ENCODE data around the gene AKAP3. TPM values are rescaled to one million over a fixed set of nuclear protein-coding genes. Genes with fewer than 3 reads are reported as not detected.

The AKAP3 gene
- total and polyA plus RNA-seq, 10 of the 15 experiments (the other 5 are each of a cell fraction or from before 2014, with no cell fraction given) = 0.40 to 2.4 (median 1.3) TPM

DNA sequence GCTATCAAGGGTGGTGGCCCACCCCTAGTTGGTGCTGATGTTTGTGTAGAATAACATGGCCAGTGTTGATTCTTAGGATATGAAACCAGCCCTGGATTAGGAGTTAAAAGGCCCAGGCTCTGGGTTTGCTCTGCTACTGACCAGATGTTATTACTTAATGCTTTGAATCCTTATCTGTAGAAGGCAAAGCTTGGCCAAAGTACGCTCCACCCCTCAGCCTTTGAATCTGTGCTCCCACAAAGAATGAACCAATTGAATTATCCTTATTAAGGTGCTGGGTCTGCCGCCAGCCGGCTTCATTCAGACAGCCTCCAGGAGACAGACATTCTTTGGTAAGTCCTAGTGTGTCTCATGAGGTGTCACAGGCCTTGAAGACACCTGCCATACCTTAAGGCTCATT lies 41.8 kb downstream of the AKAP3 start:
- 97% methylated on average over 3 of the region's 3 CpGs for WGBS (ENCODE audit: insufficient coverage, insufficient replicate concordance, low lambda C conversion rate, missing lambda C conversion rate)
- intact Hi-C loops (cut with micrococcal nuclease; ENCODE audit: unreplicated experiment) = loop anchor here (10.0 kb wide), 1 partner anchor 148 kb away; no protein-coding TSS in a partner anchor
- TF ChIP-seq, protein P1, sequence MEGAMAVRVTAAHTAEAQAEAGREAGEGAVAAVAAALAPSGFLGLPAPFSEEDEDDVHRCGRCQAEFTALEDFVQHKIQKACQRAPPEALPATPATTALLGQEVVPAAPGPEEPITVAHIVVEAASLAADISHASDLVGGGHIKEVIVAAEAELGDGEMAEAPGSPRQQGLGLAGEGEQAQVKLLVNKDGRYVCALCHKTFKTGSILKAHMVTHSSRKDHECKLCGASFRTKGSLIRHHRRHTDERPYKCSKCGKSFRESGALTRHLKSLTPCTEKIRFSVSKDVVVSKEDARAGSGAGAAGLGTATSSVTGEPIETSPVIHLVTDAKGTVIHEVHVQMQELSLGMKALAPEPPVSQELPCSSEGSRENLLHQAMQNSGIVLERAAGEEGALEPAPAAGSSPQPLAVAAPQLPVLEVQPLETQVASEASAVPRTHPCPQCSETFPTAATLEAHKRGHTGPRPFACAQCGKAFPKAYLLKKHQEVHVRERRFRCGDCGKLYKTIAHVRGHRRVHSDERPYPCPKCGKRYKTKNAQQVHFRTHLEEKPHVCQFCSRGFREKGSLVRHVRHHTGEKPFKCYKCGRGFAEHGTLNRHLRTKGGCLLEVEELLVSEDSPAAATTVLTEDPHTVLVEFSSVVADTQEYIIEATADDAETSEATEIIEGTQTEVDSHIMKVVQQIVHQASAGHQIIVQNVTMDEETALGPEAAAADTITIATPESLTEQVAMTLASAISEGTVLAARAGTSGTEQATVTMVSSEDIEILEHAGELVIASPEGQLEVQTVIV (IDR thresholded peaks at IDR 0.05; ENCODE audit: borderline replicate concordance, partially characterized antibody) = no peak
- no peak for TF ChIP-seq HDAC6 (IDR thresholded peaks at IDR 0.05; ENCODE audit: unreplicated experiment)
- no peak for TF ChIP-seq ZZZ3 (IDR thresholded peaks at IDR 0.05; ENCODE audit: control insufficient read depth, insufficient read length, low read depth)
- no peak for TF ChIP-seq DPF2 (IDR thresholded peaks at IDR 0.05)
- TF ChIP-seq NR2C2 (IDR thresholded peaks at IDR 0.05; ENCODE audit: borderline replicate concordance, control insufficient read depth, insufficient read length, low read depth) = no peak
- TF ChIP-seq ATF7 (IDR thresholded peaks at IDR 0.05; ENCODE audit: low read depth) = no peak
- TF ChIP-seq, protein P2, sequence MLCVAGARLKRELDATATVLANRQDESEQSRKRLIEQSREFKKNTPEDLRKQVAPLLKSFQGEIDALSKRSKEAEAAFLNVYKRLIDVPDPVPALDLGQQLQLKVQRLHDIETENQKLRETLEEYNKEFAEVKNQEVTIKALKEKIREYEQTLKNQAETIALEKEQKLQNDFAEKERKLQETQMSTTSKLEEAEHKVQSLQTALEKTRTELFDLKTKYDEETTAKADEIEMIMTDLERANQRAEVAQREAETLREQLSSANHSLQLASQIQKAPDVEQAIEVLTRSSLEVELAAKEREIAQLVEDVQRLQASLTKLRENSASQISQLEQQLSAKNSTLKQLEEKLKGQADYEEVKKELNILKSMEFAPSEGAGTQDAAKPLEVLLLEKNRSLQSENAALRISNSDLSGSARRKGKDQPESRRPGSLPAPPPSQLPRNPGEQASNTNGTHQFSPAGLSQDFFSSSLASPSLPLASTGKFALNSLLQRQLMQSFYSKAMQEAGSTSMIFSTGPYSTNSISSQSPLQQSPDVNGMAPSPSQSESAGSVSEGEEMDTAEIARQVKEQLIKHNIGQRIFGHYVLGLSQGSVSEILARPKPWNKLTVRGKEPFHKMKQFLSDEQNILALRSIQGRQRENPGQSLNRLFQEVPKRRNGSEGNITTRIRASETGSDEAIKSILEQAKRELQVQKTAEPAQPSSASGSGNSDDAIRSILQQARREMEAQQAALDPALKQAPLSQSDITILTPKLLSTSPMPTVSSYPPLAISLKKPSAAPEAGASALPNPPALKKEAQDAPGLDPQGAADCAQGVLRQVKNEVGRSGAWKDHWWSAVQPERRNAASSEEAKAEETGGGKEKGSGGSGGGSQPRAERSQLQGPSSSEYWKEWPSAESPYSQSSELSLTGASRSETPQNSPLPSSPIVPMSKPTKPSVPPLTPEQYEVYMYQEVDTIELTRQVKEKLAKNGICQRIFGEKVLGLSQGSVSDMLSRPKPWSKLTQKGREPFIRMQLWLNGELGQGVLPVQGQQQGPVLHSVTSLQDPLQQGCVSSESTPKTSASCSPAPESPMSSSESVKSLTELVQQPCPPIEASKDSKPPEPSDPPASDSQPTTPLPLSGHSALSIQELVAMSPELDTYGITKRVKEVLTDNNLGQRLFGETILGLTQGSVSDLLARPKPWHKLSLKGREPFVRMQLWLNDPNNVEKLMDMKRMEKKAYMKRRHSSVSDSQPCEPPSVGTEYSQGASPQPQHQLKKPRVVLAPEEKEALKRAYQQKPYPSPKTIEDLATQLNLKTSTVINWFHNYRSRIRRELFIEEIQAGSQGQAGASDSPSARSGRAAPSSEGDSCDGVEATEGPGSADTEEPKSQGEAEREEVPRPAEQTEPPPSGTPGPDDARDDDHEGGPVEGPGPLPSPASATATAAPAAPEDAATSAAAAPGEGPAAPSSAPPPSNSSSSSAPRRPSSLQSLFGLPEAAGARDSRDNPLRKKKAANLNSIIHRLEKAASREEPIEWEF (IDR thresholded peaks at IDR 0.05; ENCODE audit: insufficient replicate concordance, low read depth, low read length) = no peak
- TF ChIP-seq RCOR1 (conservative IDR thresholded peaks at IDR 0.05; ENCODE audit: low read depth, low read length) = no peak
- TF ChIP-seq, protein P3, sequence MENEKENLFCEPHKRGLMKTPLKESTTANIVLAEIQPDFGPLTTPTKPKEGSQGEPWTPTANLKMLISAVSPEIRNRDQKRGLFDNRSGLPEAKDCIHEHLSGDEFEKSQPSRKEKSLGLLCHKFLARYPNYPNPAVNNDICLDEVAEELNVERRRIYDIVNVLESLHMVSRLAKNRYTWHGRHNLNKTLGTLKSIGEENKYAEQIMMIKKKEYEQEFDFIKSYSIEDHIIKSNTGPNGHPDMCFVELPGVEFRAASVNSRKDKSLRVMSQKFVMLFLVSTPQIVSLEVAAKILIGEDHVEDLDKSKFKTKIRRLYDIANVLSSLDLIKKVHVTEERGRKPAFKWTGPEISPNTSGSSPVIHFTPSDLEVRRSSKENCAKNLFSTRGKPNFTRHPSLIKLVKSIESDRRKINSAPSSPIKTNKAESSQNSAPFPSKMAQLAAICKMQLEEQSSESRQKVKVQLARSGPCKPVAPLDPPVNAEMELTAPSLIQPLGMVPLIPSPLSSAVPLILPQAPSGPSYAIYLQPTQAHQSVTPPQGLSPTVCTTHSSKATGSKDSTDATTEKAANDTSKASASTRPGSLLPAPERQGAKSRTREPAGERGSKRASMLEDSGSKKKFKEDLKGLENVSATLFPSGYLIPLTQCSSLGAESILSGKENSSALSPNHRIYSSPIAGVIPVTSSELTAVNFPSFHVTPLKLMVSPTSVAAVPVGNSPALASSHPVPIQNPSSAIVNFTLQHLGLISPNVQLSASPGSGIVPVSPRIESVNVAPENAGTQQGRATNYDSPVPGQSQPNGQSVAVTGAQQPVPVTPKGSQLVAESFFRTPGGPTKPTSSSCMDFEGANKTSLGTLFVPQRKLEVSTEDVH (IDR thresholded peaks at IDR 0.05; ENCODE audit: low read depth, partially characterized antibody) = no peak
- TF ChIP-seq, protein P4, sequence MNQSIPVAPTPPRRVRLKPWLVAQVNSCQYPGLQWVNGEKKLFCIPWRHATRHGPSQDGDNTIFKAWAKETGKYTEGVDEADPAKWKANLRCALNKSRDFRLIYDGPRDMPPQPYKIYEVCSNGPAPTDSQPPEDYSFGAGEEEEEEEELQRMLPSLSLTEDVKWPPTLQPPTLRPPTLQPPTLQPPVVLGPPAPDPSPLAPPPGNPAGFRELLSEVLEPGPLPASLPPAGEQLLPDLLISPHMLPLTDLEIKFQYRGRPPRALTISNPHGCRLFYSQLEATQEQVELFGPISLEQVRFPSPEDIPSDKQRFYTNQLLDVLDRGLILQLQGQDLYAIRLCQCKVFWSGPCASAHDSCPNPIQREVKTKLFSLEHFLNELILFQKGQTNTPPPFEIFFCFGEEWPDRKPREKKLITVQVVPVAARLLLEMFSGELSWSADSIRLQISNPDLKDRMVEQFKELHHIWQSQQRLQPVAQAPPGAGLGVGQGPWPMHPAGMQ (IDR thresholded peaks at IDR 0.05; ENCODE audit: borderline replicate concordance) = no peak
- TF ChIP-seq MXI1 (IDR thresholded peaks at IDR 0.05; ENCODE audit: low read depth, low read length) = no peak
- no peak for TF ChIP-seq SMARCA5 (IDR thresholded peaks at IDR 0.05)
- TF ChIP-seq RAD51 (IDR thresholded peaks at IDR 0.05) = no peak

More for the DNA sequence above, 41.8 kb downstream of the AKAP3 start:
- no peak for FAIRE-seq
- RAD21 ChIA-PET (ENCODE audit: unreplicated experiment) = no interaction called here
- SMC1A ChIA-PET (ENCODE audit: uncharacterized antibody, unreplicated experiment) = no interaction called here
- Histone ChIP-seq H3K27me3 (replicated peaks in 1 of 2; ENCODE audit: control insufficient read depth in 2 of 2, insufficient read depth in 2 of 2, low read length in 1 of 2) (no peaks in the 10 kb centered on the region), H3K27ac (ENCODE audit: control insufficient read depth, insufficient read depth) (no peak overlapping the region), H3K4me3 (no peak overlapping the region), H3K9ac (ENCODE audit: control insufficient read depth, insufficient read depth, low read length) (no peak overlapping the region), H2AFZ (ENCODE audit: control insufficient read depth, low read depth, low read length) (no peak overlapping the region), H3K4me2 (ENCODE audit: control insufficient read depth, insufficient read depth) (no peak overlapping the region), H3K79me2 (ENCODE audit: control insufficient read depth, insufficient read depth, low read length) (peaks cover 9% of the 10 kb centered on the region), H3K4me1 (ENCODE audit: control insufficient read depth, insufficient read depth, low read length) (no peaks in the 10 kb centered on the region), H3K36me3 (ENCODE audit: control insufficient read depth in 2 of 2, insufficient read depth in 2 of 2, low read length in 1 of 2) (peaks cover 0 to 6% of the 10 kb centered on the region in 2 experiments; a peak in 3 of 4 replicates), H4K20me1 (ENCODE audit: control insufficient read depth, insufficient read depth) (no peaks in the 10 kb centered on the region), H3K9me3 (replicated peaks; ENCODE audit: control insufficient read depth, insufficient read depth, low read length) (no peaks in the 10 kb centered on the region)
- no peak for ATAC-seq
- no TSS peak for BruUV-seq (replicated peaks)
- POLR2A ChIA-PET = no interaction called here
- CTCF ChIA-PET = no interaction called here
- DNase-seq (ENCODE audit: low read depth, low spot score) = no peak
- in situ Hi-C loops (cut with MboI) = no loop called here
